Body of pancreas (tissue), 4 donors: Measurements from ENCODE around the gene ENAH.

Source experiments
- POLR2A ChIP-seq, 3 donors: fragments of 450-650 bp; IDR thresholded peaks; one replicate each; pipeline ENCODE4 v1.6.1; 2016; ENCODE audit warnings: antibody characterized with exemption in 3 of 3, mild to moderate bottlenecking in 2 of 3
- TF ChIP-seq, protein P1 (sequence below), 7 experiments: fragments of 450-650 bp in 4 of 7; fragments of 200-600 bp in 3 of 7; sonication (generic) in 3 of 7; IDR thresholded peaks; one replicate each; pipeline ENCODE4 v1.5.1; 2016 to 2019; ENCODE audit warnings: antibody characterized with exemption in 7 of 7

DNA sequence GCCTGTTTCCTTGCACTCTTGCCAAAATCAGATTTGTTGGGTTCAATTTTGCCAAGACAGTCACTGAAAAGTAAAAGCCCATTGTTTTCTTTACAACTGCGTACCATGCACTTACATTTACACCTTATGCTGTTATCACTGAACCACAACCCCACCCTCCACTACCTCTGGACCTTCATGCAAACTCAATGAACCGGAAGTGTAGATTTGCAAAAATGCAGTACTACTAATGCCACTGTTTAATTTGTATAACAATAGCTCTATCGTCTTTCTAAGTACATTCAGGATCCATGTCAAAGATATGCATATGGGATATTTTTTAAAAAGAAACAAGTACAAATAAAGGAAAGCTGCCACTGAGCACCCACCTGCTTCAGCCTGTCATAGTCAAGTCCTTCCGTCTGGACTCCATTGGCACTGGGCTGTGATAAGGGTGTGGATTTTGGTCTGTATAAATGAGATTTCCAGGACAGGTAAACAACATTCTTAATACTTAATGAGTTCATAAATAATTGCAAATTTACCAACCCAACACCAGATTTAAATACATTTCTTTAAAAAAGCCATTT, 152.2 kb downstream of the ENAH start:
- no peak for TF ChIP-seq POLR2A (IDR thresholded peaks at IDR 0.05)
- TF ChIP-seq, protein P1, sequence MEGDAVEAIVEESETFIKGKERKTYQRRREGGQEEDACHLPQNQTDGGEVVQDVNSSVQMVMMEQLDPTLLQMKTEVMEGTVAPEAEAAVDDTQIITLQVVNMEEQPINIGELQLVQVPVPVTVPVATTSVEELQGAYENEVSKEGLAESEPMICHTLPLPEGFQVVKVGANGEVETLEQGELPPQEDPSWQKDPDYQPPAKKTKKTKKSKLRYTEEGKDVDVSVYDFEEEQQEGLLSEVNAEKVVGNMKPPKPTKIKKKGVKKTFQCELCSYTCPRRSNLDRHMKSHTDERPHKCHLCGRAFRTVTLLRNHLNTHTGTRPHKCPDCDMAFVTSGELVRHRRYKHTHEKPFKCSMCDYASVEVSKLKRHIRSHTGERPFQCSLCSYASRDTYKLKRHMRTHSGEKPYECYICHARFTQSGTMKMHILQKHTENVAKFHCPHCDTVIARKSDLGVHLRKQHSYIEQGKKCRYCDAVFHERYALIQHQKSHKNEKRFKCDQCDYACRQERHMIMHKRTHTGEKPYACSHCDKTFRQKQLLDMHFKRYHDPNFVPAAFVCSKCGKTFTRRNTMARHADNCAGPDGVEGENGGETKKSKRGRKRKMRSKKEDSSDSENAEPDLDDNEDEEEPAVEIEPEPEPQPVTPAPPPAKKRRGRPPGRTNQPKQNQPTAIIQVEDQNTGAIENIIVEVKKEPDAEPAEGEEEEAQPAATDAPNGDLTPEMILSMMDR (IDR thresholded peaks at IDR 0.05): no peak
